ENCODE data around the gene MDM2.

GRCh38 chr12:68893741-68894140 is 85.8 kb downstream of the MDM2 start:
- TF ChIP-seq CTCF (IDR thresholded peaks at IDR 0.05; ENCODE audit: low read length) (no peak), EZH2 (IDR thresholded peaks at IDR 0.05; ENCODE audit: borderline replicate concordance, low read length) (no peak)

Data from OCI-LY1 (cell line).